OCI-LY3 (cell line): ENCODE results near the gene COL24A1.

Experiments
- H2AFZ ChIP-seq: fragments of 200-600, 300-600 bp; shearing (Covaris generic); 2 replicates; pipeline ENCODE4 v1.6.0; 2014; ENCODE audit warnings: antibody characterized with exemption, low read depth, low read length
- H3K27ac ChIP-seq: fragments of 200-600, 300-600 bp; sonication (generic); 2 replicates; pipeline ENCODE4 v1.5.1; 2014; ENCODE audit warnings: mild to moderate bottlenecking, low read length, moderate library complexity, mixed read lengths
- H3K27me3 ChIP-seq: fragments of 200-600, 300-600 bp; sonication (generic); 2 replicates; pipeline ENCODE4 v1.6.1; 2014; ENCODE audit warnings: low read depth, low read length, mixed read lengths
- H3K36me3 ChIP-seq: fragments of 200-600, 300-600 bp; sonication (generic); replicated peaks from 2 replicates; pipeline ENCODE3; 2014; ENCODE audit warnings: low read depth, low read length, mixed read lengths
- H3K4me1 ChIP-seq: fragments of 300-600, 200-600 bp; sonication (generic); 2 replicates; pipeline ENCODE4 v1.6.1; 2014; ENCODE audit warnings: low read length, mixed read lengths
- H3K4me2 ChIP-seq: fragments of 200-600, 300-600 bp; sonication (generic); 2 replicates; pipeline ENCODE4 v1.6.1; 2014; ENCODE audit warnings: low read length, mixed read lengths
- H3K4me3 ChIP-seq: fragments of 300-600, 200-600 bp; sonication (generic); 2 replicates; pipeline ENCODE4 v1.5.1; 2014; ENCODE audit warnings: antibody characterized with exemption, mild to moderate bottlenecking, low read length, moderate library complexity
- H3K79me2 ChIP-seq: fragments of 300-600, 200-600 bp; shearing (Covaris generic); 2 replicates; pipeline ENCODE4 v1.6.1; 2014; ENCODE audit warnings: mild to moderate bottlenecking, low read length, mixed read lengths
- H3K9ac ChIP-seq: fragments of 300-600, 200-600 bp; shearing (Covaris generic); 2 replicates; pipeline ENCODE4 v1.6.0; 2014; ENCODE audit warnings: mild to moderate bottlenecking, low read length, moderate library complexity
- H3K9me3 ChIP-seq: fragments of 200-600, 300-600 bp; shearing (Covaris generic); 2 replicates; pipeline ENCODE4 v1.6.1; 2014; ENCODE audit warnings: low read length, mixed read lengths; ENCODE audit not compliant: insufficient read depth
- H4K20me1 ChIP-seq: fragments of 200-600, 300-600 bp; sonication (generic); 2 replicates; pipeline ENCODE4 v1.6.1; 2016; ENCODE audit warnings: low read length, mixed read lengths; ENCODE audit not compliant: insufficient read depth
- EZH2phosphoT487 ChIP-seq: fragments of 200-600 bp; shearing (Covaris generic); IDR thresholded peaks from 2 replicates; pipeline ENCODE4 v1.6.1; 2018; ENCODE audit warnings: antibody characterized with exemption, mixed run types, low read depth
- TF ChIP-seq, protein P1 (sequence below): fragments of 200-600, 300-600 bp; sonication (generic); IDR thresholded peaks from 2 replicates; pipeline ENCODE4 v1.5.1; 2014; ENCODE audit warnings: antibody characterized with exemption, low read length, low read depth

The COL24A1 gene

GRCh38 chr1:85748120-85748519 lies 408.5 kb downstream of the COL24A1 start:
- H4K20me1 ChIP-seq, result no peaks in the 10 kb centered on the region
- H3K36me3 ChIP-seq, result no peaks in the 10 kb centered on the region
- H3K27me3 ChIP-seq, result no peaks in the 10 kb centered on the region
- TF ChIP-seq, protein P1, sequence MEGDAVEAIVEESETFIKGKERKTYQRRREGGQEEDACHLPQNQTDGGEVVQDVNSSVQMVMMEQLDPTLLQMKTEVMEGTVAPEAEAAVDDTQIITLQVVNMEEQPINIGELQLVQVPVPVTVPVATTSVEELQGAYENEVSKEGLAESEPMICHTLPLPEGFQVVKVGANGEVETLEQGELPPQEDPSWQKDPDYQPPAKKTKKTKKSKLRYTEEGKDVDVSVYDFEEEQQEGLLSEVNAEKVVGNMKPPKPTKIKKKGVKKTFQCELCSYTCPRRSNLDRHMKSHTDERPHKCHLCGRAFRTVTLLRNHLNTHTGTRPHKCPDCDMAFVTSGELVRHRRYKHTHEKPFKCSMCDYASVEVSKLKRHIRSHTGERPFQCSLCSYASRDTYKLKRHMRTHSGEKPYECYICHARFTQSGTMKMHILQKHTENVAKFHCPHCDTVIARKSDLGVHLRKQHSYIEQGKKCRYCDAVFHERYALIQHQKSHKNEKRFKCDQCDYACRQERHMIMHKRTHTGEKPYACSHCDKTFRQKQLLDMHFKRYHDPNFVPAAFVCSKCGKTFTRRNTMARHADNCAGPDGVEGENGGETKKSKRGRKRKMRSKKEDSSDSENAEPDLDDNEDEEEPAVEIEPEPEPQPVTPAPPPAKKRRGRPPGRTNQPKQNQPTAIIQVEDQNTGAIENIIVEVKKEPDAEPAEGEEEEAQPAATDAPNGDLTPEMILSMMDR, result no peak
- TF ChIP-seq EZH2phosphoT487, result no peak
- H3K9ac ChIP-seq, result no peak overlapping the region
- H3K9me3 ChIP-seq, result no peaks in the 10 kb centered on the region
- H3K79me2 ChIP-seq, result no peaks in the 10 kb centered on the region
- no peak overlapping the region for H3K4me3 ChIP-seq
- H3K27ac ChIP-seq, result no peak overlapping the region
- no peak overlapping the region for H3K4me2 ChIP-seq
- no peaks in the 10 kb centered on the region for H3K4me1 ChIP-seq
- no peak overlapping the region for H2AFZ ChIP-seq

GRCh38 chr1:85746777-85747176 lies 409.8 kb downstream of the COL24A1 start:
- Histone ChIP-seq H3K36me3 (no peaks in the 10 kb centered on the region), H4K20me1 (no peaks in the 10 kb centered on the region), H3K4me1 (no peaks in the 10 kb centered on the region), H3K9ac (no peak overlapping the region), H3K4me2 (no peak overlapping the region), H3K27me3 (no peaks in the 10 kb centered on the region), H3K79me2 (no peaks in the 10 kb centered on the region), H3K9me3 (no peaks in the 10 kb centered on the region), H2AFZ (no peak overlapping the region), H3K27ac (no peak overlapping the region), H3K4me3 (no peak overlapping the region)
- TF ChIP-seq, protein P1, result no peak

GRCh38 chr1:85743814-85744213 lies 412.8 kb downstream of the COL24A1 start:
- Histone ChIP-seq H4K20me1 (no peaks in the 10 kb centered on the region), H3K27me3 (no peaks in the 10 kb centered on the region), H3K4me2 (no peak overlapping the region), H3K9me3 (no peaks in the 10 kb centered on the region), H3K4me1 (no peaks in the 10 kb centered on the region), H3K9ac (no peak overlapping the region), H2AFZ (no peak overlapping the region), H3K36me3 (no peaks in the 10 kb centered on the region), H3K27ac (no peak overlapping the region), H3K4me3 (no peak overlapping the region), H3K79me2 (no peaks in the 10 kb centered on the region)
- TF ChIP-seq, protein P1, result no peak
- TF ChIP-seq EZH2phosphoT487, result no peak

DNA sequence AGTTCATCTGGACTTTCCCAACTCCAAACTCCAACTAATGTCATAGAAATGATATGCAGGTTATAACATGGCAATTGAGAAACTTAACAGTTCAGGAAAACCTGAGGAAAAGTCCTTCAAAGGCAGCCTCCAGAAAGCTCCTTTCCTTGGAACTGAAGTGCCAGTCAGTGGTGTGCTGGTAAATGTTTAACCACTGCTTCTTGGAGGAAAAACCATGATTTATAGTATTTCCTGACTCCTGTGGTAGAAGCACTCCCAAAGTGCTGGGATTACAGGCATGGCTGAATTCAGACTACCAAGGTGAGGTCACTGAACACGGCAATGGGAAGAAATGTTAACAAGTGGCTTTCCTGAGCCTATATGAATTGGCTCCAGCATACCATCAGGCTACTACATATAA lies 421.6 kb downstream of the COL24A1 start:
- no peaks in the 10 kb centered on the region for H3K27me3 ChIP-seq
- no peaks in the 10 kb centered on the region for H3K36me3 ChIP-seq
- no peak overlapping the region for H2AFZ ChIP-seq
- no peaks in the 10 kb centered on the region for H3K4me1 ChIP-seq
- H3K79me2 ChIP-seq, result no peaks in the 10 kb centered on the region
- H3K4me2 ChIP-seq, result no peak overlapping the region
- no peak overlapping the region for H3K27ac ChIP-seq
- no peak overlapping the region for H3K9ac ChIP-seq
- H3K4me3 ChIP-seq, result no peak overlapping the region
- no peak for TF ChIP-seq EZH2phosphoT487
- TF ChIP-seq, protein P1, result no peak
- H3K9me3 ChIP-seq, result no peaks in the 10 kb centered on the region
- H4K20me1 ChIP-seq, result no peaks in the 10 kb centered on the region
